T-helper 17 cell (primary cell): ENCODE data around the gene GRM8. TPM values are rescaled to one million over a fixed set of nuclear protein-coding genes. Genes with fewer than 3 reads are reported as not detected.

Experiments
- ATAC-seq: fragments of 150-1000 bp; cut with Tn5 transposase; 2 replicates; pipeline ENCODE4 v1.10.0; 2021; ENCODE audit warnings: mild to moderate bottlenecking, moderate library complexity
- DNase-seq, 3 donors: peaks; one replicate each; pipeline versions ENCODE4 v3.0.0 to v3.0.0-alpha.2; 2020 to 2021
- H3K9me3 ChIP-seq: one replicate; pipeline ENCODE4 v1.7.0; 2013; ENCODE audit warnings: low read length, mild to moderate bottlenecking; ENCODE audit not compliant: control insufficient read depth, poor library complexity, severe bottlenecking
- H3K27ac Mint-ChIP-seq: one replicate; pipeline ENCODE4 v1.8.0; 2022; ENCODE audit warnings: mild to moderate bottlenecking, moderate library complexity, mixed read lengths
- H3K27me3 Mint-ChIP-seq: one replicate; pipeline ENCODE4 v1.8.0; 2022; ENCODE audit warnings: mixed read lengths
- H3K36me3 Mint-ChIP-seq: one replicate; pipeline ENCODE4 v1.8.0; 2022; ENCODE audit warnings: low read depth, mixed read lengths
- H3K4me1 Mint-ChIP-seq: one replicate; pipeline ENCODE4 v1.8.0; 2022; ENCODE audit warnings: mild to moderate bottlenecking, mixed read lengths
- H3K4me3 Mint-ChIP-seq: one replicate; pipeline ENCODE4 v1.8.0; 2022; ENCODE audit warnings: mild to moderate bottlenecking, moderate library complexity, mixed read lengths
- total RNA-seq, 4 donors: library from RNA in 2 of 4; stranded (reverse) in 2 of 4; gene quantifications; one replicate each; pipeline ENCODE4 v1.2.3 and lab custom pipeline; 2022 to 2026

Gene GRM8
- total RNA-seq, 2 donors from 2014 or later, result not detected

- H3K9me3 ChIP-seq, result no peaks in the 10 kb centered on the region
- no peaks in the 10 kb centered on the region for H3K4me1 Mint-ChIP-seq
- H3K27me3 Mint-ChIP-seq, result no peaks in the 10 kb centered on the region
- no peak for ATAC-seq
- no peak for DNase-seq
- no peaks in the 10 kb centered on the region for H3K36me3 Mint-ChIP-seq
- no peak overlapping the region for H3K27ac Mint-ChIP-seq
- no peak overlapping the region for H3K4me3 Mint-ChIP-seq
Measured at GRCh38 chr7:126426652-126427051, 826.1 kb downstream of the GRM8 start.

- DNase-seq, result no peak
- H3K9me3 ChIP-seq, result no peaks in the 10 kb centered on the region
- Mint-ChIP-seq H3K27ac (no peak overlapping the region), H3K27me3 (no peaks in the 10 kb centered on the region), H3K36me3 (no peaks in the 10 kb centered on the region), H3K4me1 (no peaks in the 10 kb centered on the region), H3K4me3 (no peak overlapping the region)
- no peak for ATAC-seq
Measured at GRCh38 chr7:126424985-126425384, 827.8 kb downstream of the GRM8 start.

- no peaks in the 10 kb centered on the region for H3K9me3 ChIP-seq
- no peaks in the 10 kb centered on the region for H3K4me1 Mint-ChIP-seq
- no peak overlapping the region for H3K4me3 Mint-ChIP-seq
- ATAC-seq (no peak), DNase-seq (no peak)
- no peaks in the 10 kb centered on the region for H3K27me3 Mint-ChIP-seq
- H3K27ac Mint-ChIP-seq, result no peak overlapping the region
- H3K36me3 Mint-ChIP-seq, result no peaks in the 10 kb centered on the region
Measured at GRCh38 chr7:126419047-126419446, 833.7 kb downstream of the GRM8 start.

- no peak overlapping the region for H3K4me3 Mint-ChIP-seq
Measured at GRCh38 chr7:126411821-126412383, 840.8 kb downstream of the GRM8 start.

GRCh38 chr7:126411032-126411820 lies 841.5 kb downstream of the GRM8 start:
- Mint-ChIP-seq H3K4me1 (no peaks in the 10 kb centered on the region), H3K4me3 (no peak overlapping the region), H3K27me3 (no peaks in the 10 kb centered on the region), H3K36me3 (no peaks in the 10 kb centered on the region), H3K27ac (no peak overlapping the region)
- ATAC-seq, result no peak
- DNase-seq, result no peak
- no peaks in the 10 kb centered on the region for H3K9me3 ChIP-seq

More at GRCh38 chr7:126411821-126412383, 840.8 kb downstream of the GRM8 start:
- ATAC-seq, result no peak
- no peak for DNase-seq
- Mint-ChIP-seq H3K27me3 (no peaks in the 10 kb centered on the region), H3K27ac (no peak overlapping the region), H3K36me3 (no peaks in the 10 kb centered on the region), H3K4me1 (no peaks in the 10 kb centered on the region)
- H3K9me3 ChIP-seq, result no peaks in the 10 kb centered on the region

GRCh38 chr7:126403040-126403439 lies 849.7 kb downstream of the GRM8 start:
- no peak for DNase-seq
- Mint-ChIP-seq H3K4me1 (no peaks in the 10 kb centered on the region), H3K36me3 (no peaks in the 10 kb centered on the region), H3K27ac (no peak overlapping the region), H3K4me3 (no peak overlapping the region), H3K27me3 (no peaks in the 10 kb centered on the region)
- H3K9me3 ChIP-seq, result no peaks in the 10 kb centered on the region
- ATAC-seq, result no peak

- H3K27ac Mint-ChIP-seq, result no peak overlapping the region
- H3K27me3 Mint-ChIP-seq, result no peaks in the 10 kb centered on the region
- H3K4me1 Mint-ChIP-seq, result no peaks in the 10 kb centered on the region
- no peaks in the 10 kb centered on the region for H3K9me3 ChIP-seq
- H3K36me3 Mint-ChIP-seq, result no peaks in the 10 kb centered on the region
- no peak for DNase-seq
- H3K4me3 Mint-ChIP-seq, result no peak overlapping the region
- ATAC-seq, result no peak
Measured at GRCh38 chr7:126401918-126402317, 850.8 kb downstream of the GRM8 start.

GRCh38 chr7:126398851-126399529 lies 853.8 kb downstream of the GRM8 start:
- H3K27ac Mint-ChIP-seq, result no peak overlapping the region
- H3K4me3 Mint-ChIP-seq, result no peak overlapping the region
- no peaks in the 10 kb centered on the region for H3K36me3 Mint-ChIP-seq
- ATAC-seq (no peak), DNase-seq (no peak)
- H3K27me3 Mint-ChIP-seq, result no peaks in the 10 kb centered on the region
- no peaks in the 10 kb centered on the region for H3K9me3 ChIP-seq
- H3K4me1 Mint-ChIP-seq, result no peaks in the 10 kb centered on the region

- no peak for DNase-seq
- Mint-ChIP-seq H3K4me3 (no peak overlapping the region), H3K4me1 (no peaks in the 10 kb centered on the region), H3K27me3 (no peaks in the 10 kb centered on the region), H3K27ac (no peak overlapping the region), H3K36me3 (no peaks in the 10 kb centered on the region)
- H3K9me3 ChIP-seq, result no peaks in the 10 kb centered on the region
- no peak for ATAC-seq
Measured at GRCh38 chr7:126398285-126398684, 854.5 kb downstream of the GRM8 start.

DNA sequence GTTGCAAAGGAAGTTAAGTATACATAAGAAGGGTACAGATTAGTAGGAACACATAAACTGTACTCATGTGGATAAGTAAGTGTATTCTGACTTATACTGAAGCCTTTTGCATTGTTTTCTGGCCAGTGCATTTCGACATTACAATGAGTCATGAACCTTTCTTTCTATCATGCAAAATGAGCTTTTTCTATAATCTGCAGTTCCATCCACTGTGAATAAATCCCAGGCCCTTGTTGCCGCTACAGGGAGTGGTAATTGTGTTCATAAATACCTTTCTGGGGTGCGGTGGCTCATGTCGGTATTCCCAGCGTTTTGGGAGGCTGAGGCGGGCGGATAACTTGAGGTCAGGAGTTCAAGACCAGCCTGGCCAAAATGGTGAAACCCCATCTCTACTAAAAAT lies 858.3 kb downstream of the GRM8 start:
- no peaks in the 10 kb centered on the region for H3K9me3 ChIP-seq
- Mint-ChIP-seq H3K36me3 (no peaks in the 10 kb centered on the region), H3K27ac (no peak overlapping the region), H3K27me3 (no peaks in the 10 kb centered on the region), H3K4me3 (no peak overlapping the region), H3K4me1 (no peaks in the 10 kb centered on the region)
- ATAC-seq (no peak), DNase-seq (no peak)

Other genes starting within 250 kb of the GRM8 start
- 10 to 100 TPM; 67.2 to 70.1 TPM for gene ZNF800, start 139.8 kb upstream of the GRM8 start, total RNA-seq